Tibial nerve (tissue), 4 donors: ENCODE data around the gene PLCH2. TPM values are rescaled to one million over a fixed set of nuclear protein-coding genes. Genes with fewer than 3 reads are reported as not detected.

Source experiments
- DNase-seq, 2 donors: peaks; one replicate each; pipeline ENCODE4 v3.0.0-alpha.2; 2019; ENCODE audit warnings: low spot score in 2 of 2
- H3K27ac ChIP-seq, 4 donors: fragments of 200-600 bp; sonication (generic) in 3 of 4; one replicate each; pipeline ENCODE4 v1.5.1; 2017 to 2019; ENCODE audit warnings: mild to moderate bottlenecking in 1 of 4
- H3K27me3 ChIP-seq, 2 donors: fragments of 200-600 bp; sonication (generic) in 1 of 2; one replicate each; pipeline versions ENCODE4 v1.5.1 to v1.6.0; 2017 to 2019
- H3K36me3 ChIP-seq, 3 donors: fragments of 200-600 bp; sonication (generic); one replicate each; pipeline ENCODE4 v1.5.1; 2018 to 2019
- H3K4me1 ChIP-seq, 4 donors: fragments of 200-600 bp; sonication (generic) in 3 of 4; one replicate each; pipeline ENCODE4 v1.5.1; 2017 to 2019
- H3K4me3 ChIP-seq, 4 donors: fragments of 200-600 bp; sonication (generic) in 3 of 4; one replicate each; pipeline ENCODE4 v1.5.1; 2017 to 2019; ENCODE audit warnings: mild to moderate bottlenecking in 1 of 4, moderate library complexity in 1 of 4
- H3K9me3 ChIP-seq, 4 donors: fragments of 200-600 bp; sonication (generic) in 3 of 4; one replicate each; pipeline ENCODE4 v1.5.1; 2017 to 2019
- CTCF ChIP-seq, 5 experiments: fragments of 200-600 bp in 3 of 5; fragments of 450-650 bp in 2 of 5; sonication (generic) in 3 of 5; IDR thresholded peaks; one replicate each; pipeline ENCODE4 v1.5.1; 2016 to 2019; ENCODE audit warnings: antibody characterized with exemption in 5 of 5, mild to moderate bottlenecking in 3 of 5, moderate library complexity in 2 of 5
- EP300 ChIP-seq, 2 donors: sonication (generic); formaldehyde crosslinking; IDR thresholded peaks; one replicate each; pipeline ENCODE4 v1.6.1; 2017; ENCODE audit warnings: antibody characterized with exemption in 2 of 2, mild to moderate bottlenecking in 1 of 2
- POLR2A ChIP-seq, 2 donors: fragments of 450-650 bp; IDR thresholded peaks; one replicate each; pipeline ENCODE4 v1.6.1; 2017; ENCODE audit warnings: antibody characterized with exemption in 2 of 2, mild to moderate bottlenecking in 2 of 2, moderate library complexity in 2 of 2
- WGBS, 2 donors: methylation state at CpG; one replicate each; pipeline ENCODE4 v1.1.5; 2018; 5-methylcytosine and 5-hydroxymethylcytosine counted together
- total RNA-seq, 4 donors: library from RNA; depleted of rRNA; stranded (reverse); fragments of >200 nt; gene quantifications; one replicate each; pipeline ENCODE4 v1.1.0, GENCODE V29; 2016

The PLCH2 gene
- total RNA-seq, 4 donors from 2014 or later = 0.21 to 0.59 (median 0.26) TPM

- Histone ChIP-seq H3K27ac (no peak overlapping the region), H3K4me1 (peaks cover 0 to 26% (median 4%) of the 10 kb centered on the region in 4 donors), H3K36me3 (peaks cover 0 to 36% (median 19%) of the 10 kb centered on the region in 3 donors), H3K27me3 (peaks cover 2 to 45% of the 10 kb centered on the region in 2 donors), H3K4me3 (no peak overlapping the region), H3K9me3 (no peaks in the 10 kb centered on the region)
- 68 to 75% methylated on average over 18 to 20 of the region's 21 CpGs for WGBS, 2 donors
- no peak for DNase-seq
- TF ChIP-seq POLR2A (IDR thresholded peaks at IDR 0.05) (no peak), EP300 (IDR thresholded peaks at IDR 0.05) (no peak), CTCF (IDR thresholded peaks at IDR 0.05) (no peak)
Observed at GRCh38 chr1:2505461-2505994, 29.4 kb downstream of the PLCH2 start.

GRCh38 chr1:2506007-2506860 lies 30.1 kb downstream of the PLCH2 start:
- TF ChIP-seq POLR2A (IDR thresholded peaks at IDR 0.05) (no peak), EP300 (IDR thresholded peaks at IDR 0.05) (no peak), CTCF (IDR thresholded peaks at IDR 0.05) (no peak)

GRCh38 chr1:2506901-2507565 lies 30.9 kb downstream of the PLCH2 start:
- no peak for TF ChIP-seq POLR2A (IDR thresholded peaks at IDR 0.05)
- no peak for TF ChIP-seq EP300 (IDR thresholded peaks at IDR 0.05)
- no peak for TF ChIP-seq CTCF (IDR thresholded peaks at IDR 0.05)
- no peak overlapping the region for H3K27ac ChIP-seq
- H3K9me3 ChIP-seq = no peaks in the 10 kb centered on the region
- no peak overlapping the region for H3K4me3 ChIP-seq
- no peak for DNase-seq
- H3K4me1 ChIP-seq = peaks cover 0 to 26% (median 4%) of the 10 kb centered on the region in 4 donors
- H3K36me3 ChIP-seq = peaks cover 0 to 51% (median 30%) of the 10 kb centered on the region in 3 donors
- peaks cover 2 to 31% of the 10 kb centered on the region in 2 donors for H3K27me3 ChIP-seq
- 28 to 46% methylated on average over 12 to 15 of the region's 15 CpGs for WGBS, 2 donors

More at GRCh38 chr1:2506007-2506860, 30.1 kb downstream of the PLCH2 start:
- Histone ChIP-seq H3K27ac (no peak overlapping the region), H3K4me3 (no peak overlapping the region), H3K27me3 (peaks cover 2 to 39% of the 10 kb centered on the region in 2 donors), H3K36me3 (peaks cover 0 to 43% (median 26%) of the 10 kb centered on the region in 3 donors), H3K9me3 (no peaks in the 10 kb centered on the region), H3K4me1 (peaks cover 0 to 26% (median 4%) of the 10 kb centered on the region in 4 donors)
- 58 to 62% methylated on average over 11 to 25 of the region's 30 CpGs for WGBS, 2 donors
- DNase-seq = no peak

- H3K4me3 ChIP-seq = no peak overlapping the region
- H3K9me3 ChIP-seq = no peaks in the 10 kb centered on the region
- no peak overlapping the region for H3K27ac ChIP-seq
- H3K27me3 ChIP-seq = peaks cover 0 to 24% of the 10 kb centered on the region in 2 donors
- H3K36me3 ChIP-seq = peaks cover 0 to 58% (median 30%) of the 10 kb centered on the region in 3 donors
- peaks cover 0 to 26% (median 4%) of the 10 kb centered on the region in 4 donors for H3K4me1 ChIP-seq
- WGBS, 2 donors = 75% methylated on average over 5 of the region's 6 CpGs; no CpG with 5 or more reads in 1 of the 2 donors
- DNase-seq = no peak
- TF ChIP-seq POLR2A (IDR thresholded peaks at IDR 0.05) (no peak), CTCF (IDR thresholded peaks at IDR 0.05) (no peak), EP300 (IDR thresholded peaks at IDR 0.05) (no peak)
Observed at GRCh38 chr1:2507744-2508155, 31.7 kb downstream of the PLCH2 start.
